Colonic mucosa (tissue), 4 donors: ENCODE measurements around the gene BMP8B. TPM values are rescaled to one million over a fixed set of nuclear protein-coding genes. Genes with fewer than 3 reads are reported as not detected.
"Not testable (repeated sequence)": the region's sequence is repeated elsewhere in the genome, so short reads cannot be mapped to it uniquely, and the experiment has no call there.

Source experiments
- DNase-seq: peaks from one replicate; pipeline ENCODE4 v3.0.0-alpha.2; 2020
- H3K27ac ChIP-seq: fragments of 200-600 bp; one replicate; pipeline ENCODE4 v1.8.0; 2021
- H3K27me3 ChIP-seq: fragments of 200-600 bp; one replicate; pipeline ENCODE4 v1.8.0; 2021
- H3K36me3 ChIP-seq: fragments of 200-600 bp; one replicate; pipeline ENCODE4 v1.8.0; 2021
- H3K4me1 ChIP-seq: fragments of 200-600 bp; one replicate; pipeline ENCODE4 v1.8.0; 2021; ENCODE audit warnings: mild to moderate bottlenecking
- H3K4me3 ChIP-seq: fragments of 200-600 bp; one replicate; pipeline ENCODE4 v1.8.0; 2021
- H3K9ac ChIP-seq, 2 donors: one replicate each; pipeline ENCODE4 v1.7.0; 2013; ENCODE audit warnings: control low read depth in 2 of 2, low read depth in 2 of 2, low read length in 2 of 2
- H3K9me3 ChIP-seq: fragments of 200-600 bp; one replicate; pipeline ENCODE4 v1.8.0; 2021
- intact Hi-C: fragments of 100-400 bp; cut with DNase I; formaldehyde crosslinking; loops from one replicate; pipeline ENCODE4 v1.14.1; 2022
- total RNA-seq, 2 donors: library from RNA; stranded (reverse); fragmentation: NEBNext Ultra II Directional in 1 of 2; extraction: Animal tissue kit (Norgen Biotek cat#: 25700) in 1 of 2; gene quantifications; one replicate each; pipeline ENCODE4 v1.2.1, GENCODE V29; 2021
- TF ChIP-seq, protein P1 (sequence below): fragments of 200-600 bp; IDR thresholded peaks from one replicate; pipeline ENCODE4 v1.8.0; 2022; ENCODE audit warnings: antibody characterized with exemption, mild to moderate bottlenecking
- donor health status: healthy.
- donor health status: DM: no; HTN: no; CAD: no.
- donor health status: DM: no; HTN: no; CAD: no.

BMP8B gene
- total RNA-seq, 2 donors from 2014 or later = 4.9 TPM

DNA sequence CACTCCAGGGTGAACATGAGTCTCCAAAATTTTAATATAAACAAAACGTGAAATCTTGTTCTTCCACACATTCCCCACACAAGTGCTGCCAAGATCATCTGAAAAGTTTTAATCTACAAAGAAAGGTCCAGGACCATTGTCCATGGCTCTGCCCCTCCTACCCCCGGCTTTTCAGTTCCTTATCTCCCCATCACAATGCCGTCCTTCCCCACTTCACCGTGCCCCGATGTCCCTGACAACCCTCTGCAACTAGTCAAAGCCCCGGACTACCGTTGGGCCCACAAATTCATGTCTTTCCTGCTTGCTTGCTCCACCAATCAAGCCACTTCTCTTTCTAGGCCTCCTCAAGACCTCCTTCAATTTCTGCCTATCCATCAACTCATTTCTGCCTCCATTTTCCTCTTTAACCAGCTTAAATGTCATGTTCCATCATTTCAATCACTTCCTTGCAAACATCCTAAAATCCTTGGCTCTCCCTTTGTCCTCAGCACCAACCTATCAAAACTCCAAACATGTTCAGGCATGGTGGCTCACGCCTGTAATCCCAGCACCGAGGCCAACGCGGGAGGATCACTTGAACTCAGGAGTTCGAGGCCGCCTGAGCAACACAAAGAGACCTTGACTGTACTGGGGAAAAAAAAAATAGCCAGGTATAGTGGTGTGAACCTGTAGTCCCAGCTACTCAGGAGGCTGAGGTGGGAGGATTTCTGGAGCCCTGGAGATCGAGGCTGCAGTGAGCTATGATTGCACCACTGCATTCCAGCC is 14.0 kb upstream of the BMP8B start:
- intact Hi-C loops = no loop called here
- no peak for DNase-seq
- TF ChIP-seq, protein P1, sequence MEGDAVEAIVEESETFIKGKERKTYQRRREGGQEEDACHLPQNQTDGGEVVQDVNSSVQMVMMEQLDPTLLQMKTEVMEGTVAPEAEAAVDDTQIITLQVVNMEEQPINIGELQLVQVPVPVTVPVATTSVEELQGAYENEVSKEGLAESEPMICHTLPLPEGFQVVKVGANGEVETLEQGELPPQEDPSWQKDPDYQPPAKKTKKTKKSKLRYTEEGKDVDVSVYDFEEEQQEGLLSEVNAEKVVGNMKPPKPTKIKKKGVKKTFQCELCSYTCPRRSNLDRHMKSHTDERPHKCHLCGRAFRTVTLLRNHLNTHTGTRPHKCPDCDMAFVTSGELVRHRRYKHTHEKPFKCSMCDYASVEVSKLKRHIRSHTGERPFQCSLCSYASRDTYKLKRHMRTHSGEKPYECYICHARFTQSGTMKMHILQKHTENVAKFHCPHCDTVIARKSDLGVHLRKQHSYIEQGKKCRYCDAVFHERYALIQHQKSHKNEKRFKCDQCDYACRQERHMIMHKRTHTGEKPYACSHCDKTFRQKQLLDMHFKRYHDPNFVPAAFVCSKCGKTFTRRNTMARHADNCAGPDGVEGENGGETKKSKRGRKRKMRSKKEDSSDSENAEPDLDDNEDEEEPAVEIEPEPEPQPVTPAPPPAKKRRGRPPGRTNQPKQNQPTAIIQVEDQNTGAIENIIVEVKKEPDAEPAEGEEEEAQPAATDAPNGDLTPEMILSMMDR = no peak
- Histone ChIP-seq H3K27ac (no peak overlapping the region), H3K36me3 (no peaks in the 10 kb centered on the region), H3K27me3 (no peaks in the 10 kb centered on the region), H3K4me3 (no peak overlapping the region), H3K9ac (no peak overlapping the region), H3K9me3 (no peaks in the 10 kb centered on the region), H3K4me1 (peaks cover 3% of the 10 kb centered on the region)

DNA sequence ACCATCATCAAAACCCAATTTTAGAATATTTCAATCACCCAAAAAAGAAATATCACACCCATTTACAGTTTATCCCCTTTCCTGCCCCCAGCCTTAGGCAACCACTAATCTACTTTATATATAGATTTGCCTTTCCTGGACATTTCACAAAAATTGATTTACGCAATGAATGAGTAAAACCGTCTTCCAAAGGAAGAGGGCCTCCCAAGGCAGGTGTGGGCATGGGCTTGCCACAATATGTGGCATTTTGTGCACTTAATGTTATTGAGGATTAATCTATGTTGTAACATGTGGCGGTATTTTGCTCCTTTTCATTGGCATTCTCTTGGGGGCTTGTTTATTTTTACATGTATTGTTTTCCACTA is 11.8 kb upstream of the BMP8B start:
- H3K4me3 ChIP-seq = no peak overlapping the region
- H3K27ac ChIP-seq = no peak overlapping the region
- H3K9ac ChIP-seq = no peak overlapping the region
- H3K9me3 ChIP-seq = no peaks in the 10 kb centered on the region
- TF ChIP-seq, protein P1 = no peak
- DNase-seq = no peak
- H3K36me3 ChIP-seq = no peaks in the 10 kb centered on the region
- peaks cover 3% of the 10 kb centered on the region for H3K4me1 ChIP-seq
- intact Hi-C loops = no loop called here
- H3K27me3 ChIP-seq = no peaks in the 10 kb centered on the region

DNA sequence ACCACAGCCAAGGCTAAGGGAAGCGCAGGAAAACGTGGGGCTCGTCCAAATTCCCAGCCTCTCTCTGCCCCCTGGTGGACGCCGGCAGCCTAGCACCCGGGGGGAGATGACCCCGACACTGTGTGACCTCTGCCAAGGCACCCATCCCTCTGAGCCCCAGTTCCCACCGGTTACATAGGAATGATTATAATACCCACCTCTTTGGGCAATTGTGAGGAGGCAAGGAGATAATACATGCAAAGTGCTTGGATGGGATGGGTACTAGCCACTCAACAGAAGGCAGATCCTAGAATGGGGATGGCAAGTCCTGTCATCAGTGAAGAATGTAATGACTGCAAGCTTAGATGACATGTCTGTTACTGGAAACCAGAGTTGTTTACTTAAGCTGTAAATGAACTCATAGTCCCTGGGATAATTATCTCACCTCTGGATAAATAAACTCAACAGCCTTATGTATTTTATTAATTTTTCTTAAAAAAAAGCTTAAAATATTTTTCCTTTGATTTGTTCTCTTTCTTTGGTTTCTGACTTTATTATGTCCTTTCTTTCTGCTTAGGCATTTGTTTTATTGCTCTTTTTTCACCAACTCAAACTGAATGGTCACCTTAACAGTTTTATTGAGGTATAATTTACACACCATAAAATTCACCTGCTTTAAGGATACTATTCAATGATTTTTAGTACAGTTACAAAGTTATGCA is 11.3 kb upstream of the BMP8B start:
- no peak overlapping the region for H3K4me3 ChIP-seq
- no peaks in the 10 kb centered on the region for H3K36me3 ChIP-seq
- peaks cover 3% of the 10 kb centered on the region for H3K4me1 ChIP-seq
- no peak overlapping the region for H3K9ac ChIP-seq
- H3K27me3 ChIP-seq = no peaks in the 10 kb centered on the region
- intact Hi-C loops = no loop called here
- TF ChIP-seq, protein P1 = peak; percentile 72
- H3K9me3 ChIP-seq = no peaks in the 10 kb centered on the region
- H3K27ac ChIP-seq = no peak overlapping the region
- peak; percentile 88 for DNase-seq

DNA sequence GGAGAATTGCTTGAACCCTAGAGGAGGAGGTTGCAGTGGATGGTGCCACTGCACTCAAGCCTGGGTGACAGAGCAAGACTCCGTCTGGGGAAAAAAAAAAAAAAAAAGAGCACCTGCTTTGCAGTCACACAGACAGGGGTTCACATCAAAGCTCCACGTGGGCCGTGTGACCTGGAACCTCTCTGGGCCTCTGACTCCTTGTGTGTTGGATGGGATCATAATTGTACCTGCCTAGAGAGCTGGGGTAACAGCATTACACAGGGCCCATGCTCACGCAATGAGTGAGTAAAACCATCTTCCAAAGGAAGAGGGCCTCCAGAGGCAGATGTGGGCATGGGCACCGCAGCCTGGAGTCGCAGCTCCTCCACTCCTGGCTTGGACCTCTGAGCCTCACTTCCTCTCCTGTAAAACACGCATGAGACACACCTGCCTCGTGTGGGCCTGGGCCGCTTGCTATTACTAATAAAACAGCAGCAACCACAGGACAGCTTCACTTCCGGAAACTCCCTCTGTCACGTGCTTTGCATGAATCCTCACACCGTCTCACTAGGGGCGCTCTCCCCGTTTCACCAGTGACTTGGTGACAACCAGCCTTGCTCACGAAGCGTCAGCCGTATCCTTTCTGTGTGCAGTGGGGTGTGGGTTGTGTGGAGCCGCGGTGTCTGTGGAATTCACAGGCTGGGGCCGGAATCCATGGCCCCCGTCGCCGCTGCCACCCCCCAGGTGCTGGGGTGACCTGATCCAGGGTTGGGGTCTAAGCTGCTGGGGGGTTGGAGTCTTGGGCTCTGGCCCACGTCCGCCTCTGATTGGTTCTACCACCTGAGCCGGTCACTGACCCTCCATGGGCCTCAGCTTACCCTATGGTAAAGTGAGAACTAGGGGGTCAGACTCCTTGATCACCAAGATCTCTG is 10.4 kb upstream of the BMP8B start:
- H3K4me3 ChIP-seq, intact Hi-C loops, H3K27me3 ChIP-seq, H3K4me1 ChIP-seq, H3K36me3 ChIP-seq, H3K9me3 ChIP-seq: not testable (repeated sequence)
- Histone ChIP-seq H3K9ac (peak overlapping the region; percentile 7 to 33), H3K27ac (peak overlapping the region; percentile 62)
- DNase-seq = peak; percentile 93

DNA sequence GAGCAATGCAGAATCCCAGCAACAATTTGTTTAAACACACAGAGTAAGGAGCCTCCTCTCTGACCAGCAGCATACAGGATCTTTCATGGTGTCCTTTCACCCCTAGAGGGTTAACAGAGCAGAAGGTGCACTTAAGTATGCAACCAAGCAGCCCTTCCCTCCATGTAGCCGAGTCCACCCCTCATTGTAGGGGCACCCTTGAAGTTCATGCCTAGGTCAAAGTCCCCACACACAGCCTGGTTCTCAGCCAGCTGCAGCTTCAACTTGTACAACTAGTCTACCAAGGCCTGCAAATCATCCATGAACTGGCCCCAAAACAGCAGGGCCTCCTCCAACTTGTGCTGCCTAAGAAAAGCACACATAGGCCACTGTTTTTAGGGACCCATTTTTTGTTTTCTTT is 7.0 kb upstream of the BMP8B start:
- Histone ChIP-seq H3K27me3 (no peaks in the 10 kb centered on the region), H3K4me1 (peaks cover 3% of the 10 kb centered on the region), H3K27ac (no peak overlapping the region), H3K36me3 (no peaks in the 10 kb centered on the region), H3K9ac (no peak overlapping the region), H3K9me3 (no peaks in the 10 kb centered on the region), H3K4me3 (no peak overlapping the region)
- TF ChIP-seq, protein P1 = no peak
- no peak for DNase-seq
- intact Hi-C loops = no loop called here
